GM18907 (cell line): ENCODE data around the gene BLMH.

Experiments
- ATAC-seq: cut with Tn5 transposase; IDR thresholded peaks from one replicate; pipeline ENCODE4 v1.9.1; 2021; ENCODE audit warnings: mild to moderate bottlenecking, moderate library complexity; ENCODE audit not compliant: unreplicated experiment

Gene BLMH

GRCh38 chr17:30308406-30308805, 16.7 kb upstream of the BLMH start:
- no peak for ATAC-seq

DNA sequence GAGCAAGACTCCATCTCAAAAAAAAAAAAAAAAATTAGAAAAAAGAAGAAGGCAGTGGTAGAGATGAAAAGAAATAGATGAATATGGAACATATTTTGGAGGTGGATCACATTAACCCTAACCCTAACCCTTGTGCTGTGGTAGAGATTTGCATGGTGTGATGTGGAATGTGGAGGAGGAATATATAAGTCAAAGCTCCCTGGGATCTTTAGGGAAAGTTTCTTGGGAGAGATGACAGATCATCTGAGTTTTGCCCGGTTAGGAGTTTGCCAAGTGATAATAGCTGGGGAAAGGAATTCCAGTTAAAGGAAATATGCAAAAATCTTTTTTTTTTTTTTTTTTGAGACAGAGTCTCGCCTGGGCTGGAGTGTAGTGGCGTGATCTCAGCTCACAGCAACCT, 13.0 kb upstream of the BLMH start:
- no peak for ATAC-seq

GRCh38 chr17:30302241-30302640, 10.5 kb upstream of the BLMH start:
- ATAC-seq = no peak

DNA sequence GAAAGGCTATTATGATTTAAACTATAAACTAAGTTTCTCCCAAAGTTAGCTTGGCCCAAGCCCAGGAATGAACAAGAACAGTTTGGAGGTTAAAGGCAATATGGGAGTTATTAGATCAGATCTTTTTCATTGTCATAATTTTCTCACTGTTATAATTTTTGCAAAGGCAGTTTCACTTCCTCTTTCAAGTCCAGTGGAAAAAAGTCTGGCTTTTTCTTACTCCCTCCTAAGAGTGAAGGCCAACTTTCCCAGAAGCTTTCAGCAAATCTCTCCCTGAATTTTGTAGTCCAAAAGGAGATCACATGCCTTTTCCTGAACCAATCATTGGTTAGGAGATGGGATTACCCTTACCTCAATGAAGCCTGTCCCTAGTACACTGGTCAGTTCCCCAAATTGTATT, 9.1 kb upstream of the BLMH start:
- no peak for ATAC-seq

DNA sequence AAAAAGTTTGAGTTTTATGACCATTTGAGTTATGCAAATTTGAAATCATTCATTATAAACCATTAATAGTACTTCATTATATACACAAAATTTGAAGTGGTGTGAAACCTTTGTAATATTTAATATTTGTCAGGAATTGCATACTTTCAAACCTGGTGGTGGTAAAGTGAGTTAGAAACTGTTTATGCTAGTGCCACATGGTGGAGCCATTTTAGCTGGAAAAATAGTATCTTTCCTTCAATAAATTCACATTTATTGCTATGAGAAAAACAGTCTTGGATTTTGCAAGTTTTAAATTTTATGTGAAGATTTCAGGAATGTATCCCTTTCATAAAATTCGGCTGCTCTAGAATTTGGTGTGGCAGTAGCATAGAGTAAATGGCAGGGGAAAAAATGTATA, 7.3 kb upstream of the BLMH start:
- no peak for ATAC-seq

GRCh38 chr17:30297715-30298114, 6.0 kb upstream of the BLMH start:
- no peak for ATAC-seq

- no peak for ATAC-seq
Measured at GRCh38 chr17:30296499-30297080, 4.8 kb upstream of the BLMH start.

DNA sequence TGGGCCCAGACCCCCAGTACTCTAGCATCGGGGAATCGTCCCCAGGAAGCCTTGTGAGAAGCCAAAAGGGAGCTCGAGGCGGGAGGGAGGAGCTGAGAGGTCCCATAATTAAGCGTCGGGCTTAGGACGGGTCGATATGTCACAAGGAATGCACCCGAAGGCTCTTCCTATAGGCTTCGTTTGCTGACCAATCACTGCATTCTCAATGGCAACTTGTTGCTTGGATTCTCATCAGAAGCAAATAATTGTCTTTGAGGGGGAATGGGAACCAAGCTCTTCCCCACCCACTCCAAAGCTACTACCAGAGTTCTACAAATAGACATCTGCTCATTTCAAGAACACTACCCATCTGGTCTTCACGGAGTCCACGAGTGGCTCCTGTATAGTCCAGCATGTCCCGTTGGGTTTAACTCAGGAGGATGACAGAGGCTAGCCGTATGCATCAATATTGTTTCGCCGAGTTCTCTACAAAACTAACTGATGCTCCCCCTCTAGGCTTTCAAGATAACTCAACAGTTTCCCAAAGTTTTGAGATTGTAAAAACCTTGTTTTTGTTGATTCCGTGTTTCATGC, 628 bp upstream of the BLMH start:
- ATAC-seq = no peak

DNA sequence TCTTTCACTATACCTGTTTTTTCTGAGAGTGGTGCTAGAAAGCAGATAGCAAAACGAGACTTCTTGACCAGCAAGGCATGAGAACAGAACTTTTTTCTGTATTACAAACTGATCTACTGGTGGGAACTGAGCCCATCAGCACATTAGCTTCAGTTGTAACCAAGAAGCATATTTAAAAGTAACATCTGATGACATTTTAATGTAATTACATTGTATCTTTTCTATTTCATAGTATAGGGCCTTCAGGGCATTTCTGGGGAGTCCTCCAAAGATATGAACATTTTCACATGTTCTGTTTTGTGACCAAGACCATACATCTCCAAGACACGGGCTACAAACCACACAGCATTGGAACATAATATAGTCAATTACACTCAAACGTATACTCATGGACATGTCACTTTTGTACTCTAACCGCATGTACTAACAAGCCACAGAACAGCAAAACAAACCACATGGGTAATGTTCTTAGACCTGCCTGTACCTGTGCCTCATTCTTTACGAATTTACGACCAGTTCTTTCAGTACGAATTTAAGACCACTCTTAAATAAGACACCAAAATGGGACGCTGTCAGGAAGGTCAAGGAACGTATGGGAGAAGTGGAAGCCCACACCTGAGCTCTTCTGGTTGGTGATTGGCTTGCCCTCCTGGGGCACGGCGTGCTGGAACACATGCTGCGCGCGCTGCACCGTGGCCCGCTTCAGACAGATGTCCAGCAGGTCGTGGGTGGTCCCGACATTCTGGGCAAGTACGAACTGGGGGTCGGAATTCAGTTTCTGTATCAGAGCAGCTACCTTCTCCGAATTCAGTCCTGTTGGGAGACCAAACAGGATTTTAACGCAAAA, 825 bp downstream of the BLMH start:
- ATAC-seq = peak; percentile 54

GRCh38 chr17:30290077-30290476, 1.7 kb downstream of the BLMH start:
- no peak for ATAC-seq

DNA sequence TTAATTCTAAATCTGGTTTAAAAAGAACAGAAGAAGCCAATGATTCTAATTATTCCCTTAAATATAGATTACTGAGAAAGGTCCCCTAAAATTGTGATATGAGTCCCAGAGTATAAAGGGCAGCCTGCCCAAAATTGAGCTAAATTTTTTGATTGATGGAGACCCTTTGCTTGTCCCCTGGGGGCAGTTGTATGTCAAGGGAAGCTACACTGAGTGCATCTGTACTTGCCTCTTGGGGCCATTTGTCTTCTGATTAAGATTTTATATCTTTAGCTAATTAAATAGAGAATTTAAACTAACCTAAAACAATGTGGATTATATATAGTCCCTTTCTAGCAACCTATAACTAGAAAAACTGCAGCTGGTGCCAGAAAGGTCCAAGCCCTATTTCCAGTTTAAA, 12.6 kb downstream of the BLMH start:
- ATAC-seq = no peak

DNA sequence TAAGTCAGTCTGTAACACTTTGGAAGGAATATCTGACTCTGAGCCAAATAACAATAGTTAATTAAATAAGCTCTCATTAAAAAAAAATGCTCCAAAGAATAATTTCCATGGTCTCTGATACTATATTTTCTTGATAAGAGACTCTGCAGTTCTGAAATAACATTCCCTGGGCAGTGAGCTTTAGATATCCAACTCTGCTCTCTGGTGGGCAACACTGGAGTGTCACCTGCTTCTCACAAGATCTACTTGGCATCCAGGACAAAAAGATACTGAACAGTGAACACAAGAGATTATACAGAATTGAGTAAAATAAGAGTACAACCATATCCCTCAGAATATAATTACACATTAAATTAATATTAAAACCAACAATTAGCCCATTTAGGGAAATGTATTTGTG, 13.7 kb downstream of the BLMH start:
- ATAC-seq = no peak

- no peak for ATAC-seq
Measured at GRCh38 chr17:30275911-30276310, 15.8 kb downstream of the BLMH start.

- ATAC-seq = no peak
Measured at GRCh38 chr17:30274887-30275286, 16.9 kb downstream of the BLMH start.

DNA sequence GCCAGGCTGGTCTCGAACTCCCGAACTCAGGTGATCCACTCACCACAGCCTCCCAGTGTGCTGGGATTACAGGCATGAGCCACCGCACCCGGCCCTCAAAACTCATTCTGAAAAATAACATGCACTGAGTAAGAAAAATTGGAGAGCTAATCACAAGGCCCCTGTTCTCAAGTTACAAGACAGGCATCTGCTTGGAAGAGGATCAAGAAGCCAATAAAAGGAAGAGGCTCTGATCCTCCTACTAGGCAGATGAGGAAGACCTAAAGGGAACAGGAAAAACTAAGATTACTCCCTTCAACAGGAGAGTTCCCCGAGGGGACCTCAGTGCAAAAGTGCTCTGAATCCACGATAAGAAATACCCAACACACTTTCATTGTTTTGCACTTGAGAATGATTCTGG, 18.4 kb downstream of the BLMH start:
- ATAC-seq = no peak

DNA sequence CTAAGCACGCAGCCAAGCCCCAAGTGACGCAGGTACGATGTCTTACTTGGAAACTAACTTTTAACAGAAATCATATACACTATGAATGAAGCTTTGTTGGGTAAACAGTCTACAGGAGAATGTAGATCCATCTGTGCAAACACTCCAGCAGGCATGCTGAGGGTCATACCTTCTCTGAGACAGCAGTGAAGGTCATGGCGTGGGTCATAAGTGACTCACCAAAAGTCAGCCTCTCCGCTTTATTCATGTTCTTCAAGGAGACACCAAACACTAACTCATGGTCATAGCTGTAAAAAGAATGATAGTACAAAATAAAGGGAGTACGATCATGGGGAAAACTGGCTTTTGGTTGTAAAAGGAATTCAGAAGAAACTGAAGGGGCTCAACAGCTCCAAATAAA, 20.6 kb downstream of the BLMH start:
- no peak for ATAC-seq

DNA sequence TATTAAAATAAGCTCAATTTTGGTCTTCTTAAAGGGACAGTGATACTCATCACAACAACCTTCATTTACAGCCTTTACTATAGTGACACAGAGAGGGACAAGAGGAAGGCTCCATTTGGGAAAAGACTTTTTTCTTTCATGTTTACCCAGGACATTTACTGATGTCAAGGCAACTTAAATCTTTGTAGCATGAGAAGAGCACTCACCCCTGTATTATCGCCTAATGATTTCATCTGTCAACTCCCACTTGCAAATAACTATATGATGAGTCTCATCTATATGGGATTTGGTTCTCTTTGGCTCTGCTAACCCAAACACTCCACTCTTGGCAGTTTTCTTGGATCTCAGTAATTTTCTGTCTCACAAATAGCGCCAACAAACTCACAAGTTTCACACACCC, 24.1 kb downstream of the BLMH start:
- ATAC-seq = no peak

DNA sequence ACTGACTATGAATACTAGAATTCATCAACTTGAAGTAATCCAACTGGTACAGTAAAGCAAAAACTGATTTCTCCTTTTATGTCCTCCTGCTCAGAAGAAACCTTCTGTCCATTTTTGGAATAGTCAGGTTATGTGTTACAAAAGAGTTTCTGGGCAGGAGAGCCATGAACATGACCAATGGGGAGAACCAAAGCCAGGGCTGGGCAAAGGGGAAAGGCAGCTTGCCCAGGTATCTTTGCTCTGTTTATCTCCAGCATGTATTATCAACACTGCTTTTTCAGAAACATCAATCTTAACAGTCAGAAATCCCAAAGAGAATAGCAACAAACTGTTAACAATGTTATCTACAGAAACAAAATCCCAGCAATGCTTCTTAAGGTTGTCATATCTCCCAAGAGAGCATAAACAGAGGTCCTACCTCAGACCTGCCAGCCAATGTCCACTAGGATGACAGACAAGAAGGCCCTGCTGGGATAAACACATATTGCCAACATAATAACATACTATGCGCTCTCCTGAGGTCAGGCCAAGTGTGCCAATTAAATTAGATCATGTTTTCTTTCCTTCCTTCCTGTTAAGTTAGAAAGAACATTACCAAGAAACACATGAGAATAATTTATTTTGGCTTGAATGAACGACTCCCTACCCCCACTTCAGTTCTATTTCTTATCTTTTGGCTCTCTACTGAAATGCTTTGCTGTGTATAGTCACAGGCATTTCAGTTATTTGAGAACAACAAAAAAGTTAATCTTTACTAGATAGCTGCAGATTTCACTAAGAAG, 28.0 kb downstream of the BLMH start:
- no peak for ATAC-seq

DNA sequence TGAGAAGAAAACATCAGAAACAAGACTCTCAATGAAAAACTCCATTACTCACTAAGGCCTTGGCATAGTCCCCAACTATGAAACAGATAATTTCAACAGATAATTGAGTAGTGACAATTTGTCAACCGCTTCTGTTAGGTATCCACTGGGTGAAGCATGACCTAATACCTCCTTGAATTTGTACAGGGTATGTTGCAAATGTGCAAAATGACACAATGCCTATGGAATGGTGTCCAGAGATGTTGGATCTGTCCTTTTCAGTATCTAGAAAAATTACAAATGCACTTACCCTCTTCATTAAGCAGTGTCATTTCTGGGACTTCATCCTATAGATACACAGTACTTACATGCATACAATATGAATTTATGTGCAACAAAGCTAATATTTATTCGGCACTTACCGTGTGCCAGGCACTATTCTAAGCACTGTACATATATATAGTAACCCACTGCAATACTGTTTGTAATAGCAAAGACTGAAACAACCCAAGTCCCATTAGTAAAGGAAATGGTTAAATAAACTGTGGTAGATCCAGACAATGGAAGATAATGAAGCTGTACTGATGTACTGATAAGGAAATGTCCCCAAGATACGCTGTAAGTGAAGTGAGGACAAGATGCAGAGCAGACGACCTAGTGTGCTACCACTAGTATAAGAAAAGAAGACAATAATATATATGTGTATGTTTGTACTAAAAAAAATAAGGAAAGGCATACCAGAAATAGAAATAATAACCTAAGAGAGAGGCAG, 34.8 kb downstream of the BLMH start:
- no peak for ATAC-seq

- ATAC-seq = no peak
Measured at GRCh38 chr17:30254150-30254549, 37.6 kb downstream of the BLMH start.

GRCh38 chr17:30253312-30253711, 38.4 kb downstream of the BLMH start:
- no peak for ATAC-seq
